Testis (tissue), 2 donors: Measurements from ENCODE around the gene DLL4.

Source experiments
- CTCF ChIP-seq, 3 experiments: fragments of 450-650 bp in 2 of 3; fragments of 200-600 bp in 1 of 3; sonication (generic) in 1 of 3; IDR thresholded peaks; one replicate each; pipeline ENCODE4 v1.5.1; 2016 to 2019; ENCODE audit warnings: antibody characterized with exemption in 3 of 3, mild to moderate bottlenecking in 2 of 3, moderate library complexity in 1 of 3
- POLR2A ChIP-seq: fragments of 450-650 bp; IDR thresholded peaks from one replicate; pipeline ENCODE4 v1.6.1; 2017; ENCODE audit warnings: antibody characterized with exemption, mild to moderate bottlenecking, moderate library complexity

- no peak for TF ChIP-seq CTCF (IDR thresholded peaks at IDR 0.05)
- TF ChIP-seq POLR2A = no peak
These were observed 53.7 kb downstream of the DLL4 start for GRCh38 chr15:40982855-40983254.
